ENCODE measurements around the gene MPZL1. TPM values are rescaled to one million over a fixed set of nuclear protein-coding genes. Genes with fewer than 3 reads are reported as not detected.

MPZL1 gene
- total RNA-seq, 2 experiments from 2014 or later: 48.9 to 61.9 TPM

DNA sequence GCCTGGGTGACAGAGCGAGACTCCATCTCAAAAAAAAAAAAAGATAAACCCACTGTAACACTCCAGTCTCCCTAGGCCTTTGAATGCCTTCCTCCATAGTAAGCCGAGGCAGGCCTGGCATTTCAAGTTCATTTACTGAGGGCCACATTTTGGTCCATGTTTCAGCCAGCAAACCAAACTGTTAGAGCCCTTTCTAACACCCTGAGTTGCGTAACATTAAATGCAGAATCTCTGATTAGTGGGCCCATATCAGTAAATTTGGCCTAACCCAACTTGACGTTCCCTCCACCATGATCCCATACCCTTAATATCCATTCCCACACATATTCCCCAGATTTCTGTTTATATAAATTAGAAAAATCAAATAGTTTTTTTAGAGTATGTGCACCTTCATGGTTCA is 12.4 kb downstream of the MPZL1 start:
- no peak overlapping the region for H3K4me2 ChIP-seq (ENCODE audit: low read length)
- BruUV-seq (replicated peaks): no TSS peak
- ChIA-PET CTCF (ENCODE audit: unreplicated experiment) (no interaction called here), POLR2A (no interaction called here)
- H3K9me2 ChIP-seq (ENCODE audit: insufficient read depth, low read length): no peaks in the 10 kb centered on the region
- no peaks in the 10 kb centered on the region for H3K4me1 ChIP-seq (ENCODE audit: insufficient read depth, low read length, poor library complexity, severe bottlenecking)
- no peak overlapping the region for H3K27ac ChIP-seq (ENCODE audit: low read depth, low read length, poor library complexity, severe bottlenecking)
- intact Hi-C loops (cut with micrococcal nuclease; ENCODE audit: unreplicated experiment): no loop called here
- no peaks in the 10 kb centered on the region; the same call in 1 of the 2 replicates for H3K9me3 ChIP-seq (ENCODE audit: low read length)
- no peak for DNase-seq (ENCODE audit: low spot score)
- peaks cover 47% of the 10 kb centered on the region for H3K36me3 ChIP-seq (ENCODE audit: insufficient read depth, low read length)
- peaks cover 13% of the 10 kb centered on the region; the same call in 1 of the 2 replicates for H3K79me2 ChIP-seq (ENCODE audit: insufficient read depth, low read depth, low read length)
- H4K20me1 ChIP-seq (ENCODE audit: insufficient read depth, low read length): no peaks in the 10 kb centered on the region
- TF ChIP-seq, protein P1, sequence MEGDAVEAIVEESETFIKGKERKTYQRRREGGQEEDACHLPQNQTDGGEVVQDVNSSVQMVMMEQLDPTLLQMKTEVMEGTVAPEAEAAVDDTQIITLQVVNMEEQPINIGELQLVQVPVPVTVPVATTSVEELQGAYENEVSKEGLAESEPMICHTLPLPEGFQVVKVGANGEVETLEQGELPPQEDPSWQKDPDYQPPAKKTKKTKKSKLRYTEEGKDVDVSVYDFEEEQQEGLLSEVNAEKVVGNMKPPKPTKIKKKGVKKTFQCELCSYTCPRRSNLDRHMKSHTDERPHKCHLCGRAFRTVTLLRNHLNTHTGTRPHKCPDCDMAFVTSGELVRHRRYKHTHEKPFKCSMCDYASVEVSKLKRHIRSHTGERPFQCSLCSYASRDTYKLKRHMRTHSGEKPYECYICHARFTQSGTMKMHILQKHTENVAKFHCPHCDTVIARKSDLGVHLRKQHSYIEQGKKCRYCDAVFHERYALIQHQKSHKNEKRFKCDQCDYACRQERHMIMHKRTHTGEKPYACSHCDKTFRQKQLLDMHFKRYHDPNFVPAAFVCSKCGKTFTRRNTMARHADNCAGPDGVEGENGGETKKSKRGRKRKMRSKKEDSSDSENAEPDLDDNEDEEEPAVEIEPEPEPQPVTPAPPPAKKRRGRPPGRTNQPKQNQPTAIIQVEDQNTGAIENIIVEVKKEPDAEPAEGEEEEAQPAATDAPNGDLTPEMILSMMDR (conservative IDR thresholded peaks at IDR 0.05; ENCODE audit: low read length): no peak
- no peak for TF ChIP-seq EZH2phosphoT487 (IDR thresholded peaks at IDR 0.05; ENCODE audit: borderline replicate concordance, low read depth, low read length)
- H2AFZ ChIP-seq (ENCODE audit: low read length): no peak overlapping the region
- H3K4me3 ChIP-seq (ENCODE audit: low read depth, low read length, poor library complexity, severe bottlenecking): no peak overlapping the region

- H3K27ac ChIP-seq (ENCODE audit: low read depth, low read length, poor library complexity, severe bottlenecking): no peak overlapping the region
- H3K9me3 ChIP-seq (ENCODE audit: low read length): no peaks in the 10 kb centered on the region; the same call in 1 of the 2 replicates
- peaks cover 47% of the 10 kb centered on the region for H3K36me3 ChIP-seq (ENCODE audit: insufficient read depth, low read length)
- no peak for DNase-seq (ENCODE audit: low spot score)
- intact Hi-C loops (cut with micrococcal nuclease; ENCODE audit: unreplicated experiment): no loop called here
- H3K4me1 ChIP-seq (ENCODE audit: insufficient read depth, low read length, poor library complexity, severe bottlenecking): no peaks in the 10 kb centered on the region
- no peaks in the 10 kb centered on the region for H4K20me1 ChIP-seq (ENCODE audit: insufficient read depth, low read length)
- H3K9me2 ChIP-seq (ENCODE audit: insufficient read depth, low read length): no peaks in the 10 kb centered on the region
- H2AFZ ChIP-seq (ENCODE audit: low read length): no peak overlapping the region
- no peak overlapping the region for H3K4me2 ChIP-seq (ENCODE audit: low read length)
- ChIA-PET POLR2A (no interaction called here), CTCF (ENCODE audit: unreplicated experiment) (no interaction called here)
- H3K4me3 ChIP-seq (ENCODE audit: low read depth, low read length, poor library complexity, severe bottlenecking): no peak overlapping the region
- peaks cover 13% of the 10 kb centered on the region; the same call in 1 of the 2 replicates for H3K79me2 ChIP-seq (ENCODE audit: insufficient read depth, low read depth, low read length)
- TF ChIP-seq, protein P1 (conservative IDR thresholded peaks at IDR 0.05; ENCODE audit: low read length): no peak
- no peak for TF ChIP-seq EZH2phosphoT487 (IDR thresholded peaks at IDR 0.05; ENCODE audit: borderline replicate concordance, low read depth, low read length)
- no TSS peak for BruUV-seq (replicated peaks)
Measured at GRCh38 chr1:167734841-167735240, 13.1 kb downstream of the MPZL1 start.

GRCh38 chr1:167737169-167737568 is 15.4 kb downstream of the MPZL1 start:
- H3K36me3 ChIP-seq (ENCODE audit: insufficient read depth, low read length): peaks cover 29% of the 10 kb centered on the region
- H3K4me1 ChIP-seq (ENCODE audit: insufficient read depth, low read length, poor library complexity, severe bottlenecking): no peaks in the 10 kb centered on the region
- peaks cover 7% of the 10 kb centered on the region; the same call in 1 of the 2 replicates for H3K79me2 ChIP-seq (ENCODE audit: insufficient read depth, low read depth, low read length)
- H3K9me2 ChIP-seq (ENCODE audit: insufficient read depth, low read length): no peaks in the 10 kb centered on the region
- no peak overlapping the region for H3K4me2 ChIP-seq (ENCODE audit: low read length)
- H3K4me3 ChIP-seq (ENCODE audit: low read depth, low read length, poor library complexity, severe bottlenecking): no peak overlapping the region
- POLR2A ChIA-PET: no interaction called here
- CTCF ChIA-PET (ENCODE audit: unreplicated experiment): no interaction called here
- H3K27ac ChIP-seq (ENCODE audit: low read depth, low read length, poor library complexity, severe bottlenecking): no peak overlapping the region
- intact Hi-C loops (cut with micrococcal nuclease; ENCODE audit: unreplicated experiment): no loop called here
- H2AFZ ChIP-seq (ENCODE audit: low read length): no peak overlapping the region
- no peaks in the 10 kb centered on the region; the same call in 1 of the 2 replicates for H3K9me3 ChIP-seq (ENCODE audit: low read length)
- TF ChIP-seq EZH2phosphoT487 (IDR thresholded peaks at IDR 0.05; ENCODE audit: borderline replicate concordance, low read depth, low read length): no peak
- TF ChIP-seq, protein P1 (conservative IDR thresholded peaks at IDR 0.05; ENCODE audit: low read length): no peak
- no peaks in the 10 kb centered on the region for H4K20me1 ChIP-seq (ENCODE audit: insufficient read depth, low read length)
- no peak for DNase-seq (ENCODE audit: low spot score)
- no TSS peak for BruUV-seq (replicated peaks)
